Lung (tissue), 12 donors: Measurements from ENCODE around the gene PRKCE. TPM values are rescaled to one million over a fixed set of nuclear protein-coding genes. Genes with fewer than 3 reads are reported as not detected.

ENCODE experiments used
- ATAC-seq: fragments of 200-7000 bp; cut with Tn5 transposase; one replicate; pipeline ENCODE4 v1.9.1; 2020; ENCODE audit warnings: moderate number of reproducible peaks; ENCODE audit not compliant: insufficient read depth, low FRiP score
- DNase-seq, 3 donors: peaks; one replicate each; pipeline ENCODE4 v3.0.0-alpha.2; 2013 to 2017
- H3K27ac ChIP-seq, 2 donors: one replicate each; pipeline ENCODE4 v1.5.1; 2013; ENCODE audit warnings: mild to moderate bottlenecking in 2 of 2, moderate library complexity in 2 of 2, control low read depth in 1 of 2, inconsistent platforms in 1 of 2, low read depth in 1 of 2, low read length in 1 of 2
- H3K27me3 ChIP-seq, 3 donors: one replicate each; pipeline ENCODE4 v1.5.1; 2013; ENCODE audit warnings: low read length in 2 of 3; ENCODE audit not compliant: control insufficient read depth in 3 of 3, insufficient read depth in 3 of 3
- H3K36me3 ChIP-seq, 4 donors: one replicate each; pipeline ENCODE4 v1.5.1; 2013; ENCODE audit warnings: low read length in 4 of 4, mild to moderate bottlenecking in 1 of 4, moderate library complexity in 1 of 4; ENCODE audit not compliant: control insufficient read depth in 4 of 4, insufficient read depth in 4 of 4
- H3K4me1 ChIP-seq, 5 donors: one replicate each; pipeline ENCODE4 v1.5.1; 2013; ENCODE audit warnings: low read length in 5 of 5, mild to moderate bottlenecking in 2 of 5, moderate library complexity in 1 of 5; ENCODE audit not compliant: control insufficient read depth in 5 of 5, insufficient read depth in 5 of 5
- H3K4me3 ChIP-seq: one replicate; pipeline ENCODE4 v1.5.1; 2013; ENCODE audit warnings: mild to moderate bottlenecking, control low read depth, moderate library complexity
- H3K9ac ChIP-seq, 2 donors: one replicate each; pipeline ENCODE4 v1.5.1; 2013; ENCODE audit warnings: low read length in 2 of 2, control low read depth in 1 of 2; ENCODE audit not compliant: insufficient read depth in 1 of 2
- H3K9me3 ChIP-seq, 4 donors: one replicate each; pipeline ENCODE4 v1.5.1; 2013; ENCODE audit warnings: low read length in 3 of 4, mild to moderate bottlenecking in 1 of 4, moderate library complexity in 1 of 4; ENCODE audit not compliant: control insufficient read depth in 4 of 4, insufficient read depth in 3 of 4
- CTCF ChIP-seq: IDR thresholded peaks from 2 replicates; pipeline ENCODE4 v1.5.1; 2012; ENCODE audit warnings: mild to moderate bottlenecking; ENCODE audit errors: control extremely low read depth, extremely low read depth
- WGBS, 2 donors: extraction: QIAGEN DNeasy Blood & Tissue Kit; methylation state at CpG; one replicate each; pipeline ENCODE4 v1.1.7; 2013; 5-methylcytosine and 5-hydroxymethylcytosine counted together
- polyA plus RNA-seq, 2 donors: library from polyadenylated mRNA; stranded (reverse); fragments of 200-250 nt; gene quantifications; one replicate each; pipeline ENCODE4 v1.2.1, GENCODE V29; 2013
- total RNA-seq, 2 donors: library from RNA; depleted of rRNA in 1 of 2; stranded (reverse); fragments of >200 nt in 1 of 2; gene quantifications; one replicate each; pipeline ENCODE4 v1.2.1, GENCODE V29; 2014 to 2021
- donor health status: control.
- donor health status: control.
- donor health status: Bipolar disorder and iron deficiency.
- donor health status: healthy.
- donor health status: DM: yes; HTN: yes; CAD: no.

Gene PRKCE
- total and polyA plus RNA-seq, 4 donors = 12.5 to 82.2 (median 32.1) TPM

DNA sequence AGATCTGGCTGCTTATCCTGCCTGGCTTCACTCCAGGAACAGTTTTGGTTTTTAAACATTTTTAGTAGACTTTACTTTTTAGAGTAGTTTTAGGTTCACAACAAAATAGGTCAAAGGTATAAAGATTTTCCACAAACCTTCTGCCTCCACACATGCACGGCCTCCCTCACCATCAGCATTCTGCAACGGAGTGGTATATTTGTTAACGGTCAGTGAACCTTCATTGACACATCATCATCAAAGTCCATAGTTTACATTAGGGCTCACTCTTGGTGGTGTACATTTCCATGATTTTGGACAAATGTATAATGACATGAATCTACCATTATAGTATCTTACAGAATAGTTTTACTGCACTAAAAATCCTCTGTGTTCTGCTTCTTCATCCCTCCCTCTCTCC, 342.6 kb downstream of the PRKCE start:
- Histone ChIP-seq H3K9ac (no peak overlapping the region), H3K9me3 (no peaks in the 10 kb centered on the region), H3K4me3 (no peak overlapping the region), H3K4me1 (peaks cover 0 to 26% (median 11%) of the 10 kb centered on the region in 5 donors), H3K36me3 (no peaks in the 10 kb centered on the region), H3K27ac (no peak overlapping the region), H3K27me3 (no peaks in the 10 kb centered on the region)
- no peak for TF ChIP-seq CTCF
- no peak for ATAC-seq
- 74 to 76% methylated on average over 3 of the region's 3 CpGs for WGBS, 2 donors
- DNase-seq = peak in 1 of 3 donors; percentile 26

GRCh38 chr2:46000660-46001059, 349.2 kb downstream of the PRKCE start:
- 44 to 77% methylated on average over 5 of the region's 5 CpGs for WGBS, 2 donors
- peak overlapping the region in 1 of 2 donors; percentile 74 for H3K27ac ChIP-seq
- H3K36me3 ChIP-seq = peaks cover 0 to 10% (median 6%) of the 10 kb centered on the region in 4 donors
- peaks cover 4 to 22% (median 7%) of the 10 kb centered on the region in 5 donors for H3K4me1 ChIP-seq
- no peaks in the 10 kb centered on the region for H3K27me3 ChIP-seq
- no peaks in the 10 kb centered on the region for H3K9me3 ChIP-seq
- TF ChIP-seq CTCF = no peak
- no peak overlapping the region for H3K4me3 ChIP-seq
- no peak overlapping the region for H3K9ac ChIP-seq
- ATAC-seq (no peak), DNase-seq (no peak)

- no peak for ATAC-seq
- TF ChIP-seq CTCF = no peak
- peaks cover 4 to 22% (median 7%) of the 10 kb centered on the region in 5 donors for H3K4me1 ChIP-seq
- no peak overlapping the region for H3K4me3 ChIP-seq
- peak overlapping the region in 1 of 2 donors; percentile 71 for H3K27ac ChIP-seq
- H3K9ac ChIP-seq = no peak overlapping the region
- H3K9me3 ChIP-seq = no peaks in the 10 kb centered on the region
- WGBS, 2 donors = 77 to 94% methylated on average over 7 of the region's 7 CpGs
- H3K36me3 ChIP-seq = peaks cover 0 to 10% (median 6%) of the 10 kb centered on the region in 4 donors
- DNase-seq = no peak
- no peaks in the 10 kb centered on the region for H3K27me3 ChIP-seq
Measured at GRCh38 chr2:46001290-46001689, 349.8 kb downstream of the PRKCE start.
